SU-DHL-6 (cell line): ENCODE results near the gene YPEL1.
"Not testable (repeated sequence)": the region's sequence is repeated elsewhere in the genome, so short reads cannot be mapped to it uniquely, and the experiment has no call there.

ENCODE experiments used
- H2AFZ ChIP-seq: fragments of 200-600 bp; sonication (generic); 2 replicates; pipeline ENCODE4 v1.6.1; 2014; ENCODE audit warnings: low read depth, mild to moderate bottlenecking, moderate library complexity, mixed read lengths, antibody characterized with exemption, low read length; ENCODE audit not compliant: severe bottlenecking
- H3F3A ChIP-seq: fragments of 200-600 bp; shearing (Covaris generic); 2 replicates; pipeline ENCODE4 v1.6.0; 2016; ENCODE audit warnings: antibody characterized with exemption, mild to moderate bottlenecking; ENCODE audit not compliant: insufficient read depth
- H3K27ac ChIP-seq: fragments of 200-600 bp; sonication (generic); 2 replicates; pipeline ENCODE4 v1.5.1; 2016; ENCODE audit warnings: low read depth, mild to moderate bottlenecking, low read length, moderate library complexity, mixed read lengths
- H3K27me3 ChIP-seq: fragments of 200-600 bp; sonication (generic), shearing (Covaris generic); 2 replicates; pipeline ENCODE4 v1.6.0; 2014; ENCODE audit warnings: mild to moderate bottlenecking, low read length
- H3K36me3 ChIP-seq: fragments of 200-600 bp; sonication (generic); 2 replicates; pipeline ENCODE4 v1.6.1; 2014; ENCODE audit warnings: mild to moderate bottlenecking, low read length, mixed read lengths
- H3K4me2 ChIP-seq: fragments of 300-600, 200-600 bp; shearing (Covaris generic), sonication (generic); 2 replicates; pipeline ENCODE4 v1.6.0; 2014; ENCODE audit warnings: low read length, low read depth, mild to moderate bottlenecking; ENCODE audit not compliant: poor library complexity, severe bottlenecking
- H3K4me3 ChIP-seq: fragments of 200-600 bp; sonication (generic); 2 replicates; pipeline ENCODE4 v1.5.1; 2014; ENCODE audit warnings: antibody characterized with exemption, low read length, mild to moderate bottlenecking, mixed read lengths; ENCODE audit not compliant: insufficient read depth, poor library complexity, severe bottlenecking
- H3K79me2 ChIP-seq: fragments of 200-600 bp; sonication (generic); 2 replicates; pipeline ENCODE4 v1.6.1; 2014; ENCODE audit warnings: mild to moderate bottlenecking, low read length, moderate library complexity; ENCODE audit not compliant: insufficient read depth
- H3K9ac ChIP-seq: fragments of 200-600 bp; sonication (generic); 2 replicates; pipeline ENCODE4 v1.7.0; 2014; ENCODE audit warnings: mild to moderate bottlenecking, low read length
- H3K9me2 ChIP-seq: fragments of 200-600 bp; sonication (generic); replicated peaks from 2 replicates; pipeline ENCODE4 v1.6.1; 2014; ENCODE audit warnings: low read length; ENCODE audit not compliant: insufficient read depth
- H3K9me3 ChIP-seq: fragments of 200-600 bp; sonication (generic); 2 replicates; pipeline ENCODE4 v1.6.1; 2014; ENCODE audit warnings: low read length, mixed read lengths; ENCODE audit not compliant: insufficient read depth
- H4K20me1 ChIP-seq: fragments of 200-600 bp; sonication (generic); 2 replicates; pipeline ENCODE4 v1.6.1; 2014; ENCODE audit warnings: low read depth, mild to moderate bottlenecking, antibody characterized with exemption, low read length, moderate library complexity, mixed read lengths
- EZH2phosphoT487 ChIP-seq: fragments of 200-600 bp; sonication (generic), shearing (Covaris generic); conservative IDR thresholded peaks from 2 replicates; pipeline ENCODE4 v1.6.1; 2018; ENCODE audit warnings: mild to moderate bottlenecking, antibody characterized with exemption, low read length, moderate library complexity, mixed read lengths
- TF ChIP-seq, protein P1 (sequence below): fragments of 200-600 bp; sonication (generic); IDR thresholded peaks from one replicate; pipeline ENCODE4 v1.5.1; 2017; ENCODE audit warnings: antibody characterized with exemption, mild to moderate bottlenecking, low read length, moderate library complexity; ENCODE audit not compliant: insufficient read depth, poor library complexity, severe bottlenecking

YPEL1 gene

DNA sequence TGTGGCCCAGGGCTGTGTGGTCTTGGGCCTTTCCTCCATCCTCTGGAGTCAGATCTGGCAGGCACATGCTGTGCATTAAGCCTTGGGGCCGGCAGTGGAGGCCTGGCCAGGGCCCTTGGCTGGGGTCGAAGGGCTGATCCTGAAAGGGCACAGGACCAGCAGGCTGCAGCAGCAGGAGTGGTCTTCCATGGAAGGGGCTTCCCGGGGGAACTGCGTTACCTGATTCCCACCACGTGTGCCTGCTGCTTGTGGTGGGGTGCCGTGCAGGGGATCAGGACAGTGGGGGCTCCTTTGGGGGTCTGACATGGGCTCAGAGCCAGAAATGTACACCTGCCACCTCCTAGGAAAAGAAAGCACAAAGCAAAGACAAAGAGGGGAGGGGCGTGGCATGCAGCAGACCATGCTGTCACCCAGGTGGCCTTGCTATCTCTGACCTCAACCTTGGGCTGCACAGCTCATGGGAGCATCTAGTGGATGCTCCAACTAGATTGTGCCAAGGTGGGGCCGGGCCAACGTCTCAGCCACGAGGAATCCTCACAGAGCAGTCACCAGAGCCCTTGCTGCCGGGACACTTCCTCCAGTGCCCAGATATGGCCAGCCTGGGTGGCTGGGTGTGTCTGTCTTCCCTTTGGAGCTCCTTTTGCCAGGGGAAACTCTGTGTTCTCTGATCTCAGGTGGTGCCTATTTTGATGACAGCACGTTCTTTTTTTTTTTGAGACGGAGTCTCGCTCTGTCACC, 17.9 kb upstream of the YPEL1 start:
- Histone ChIP-seq H3F3A (no peaks in the 10 kb centered on the region), H3K9me2 (no peaks in the 10 kb centered on the region), H3K36me3 (no peaks in the 10 kb centered on the region), H3K4me3 (no peak overlapping the region), H3K4me2 (no peak overlapping the region), H4K20me1 (no peaks in the 10 kb centered on the region), H3K79me2 (no peaks in the 10 kb centered on the region), H2AFZ (no peak overlapping the region), H3K9ac (no peak overlapping the region), H3K27ac (no peak overlapping the region), H3K27me3 (no peaks in the 10 kb centered on the region), H3K9me3 (no peaks in the 10 kb centered on the region)
- no peak for TF ChIP-seq EZH2phosphoT487
- TF ChIP-seq, protein P1, sequence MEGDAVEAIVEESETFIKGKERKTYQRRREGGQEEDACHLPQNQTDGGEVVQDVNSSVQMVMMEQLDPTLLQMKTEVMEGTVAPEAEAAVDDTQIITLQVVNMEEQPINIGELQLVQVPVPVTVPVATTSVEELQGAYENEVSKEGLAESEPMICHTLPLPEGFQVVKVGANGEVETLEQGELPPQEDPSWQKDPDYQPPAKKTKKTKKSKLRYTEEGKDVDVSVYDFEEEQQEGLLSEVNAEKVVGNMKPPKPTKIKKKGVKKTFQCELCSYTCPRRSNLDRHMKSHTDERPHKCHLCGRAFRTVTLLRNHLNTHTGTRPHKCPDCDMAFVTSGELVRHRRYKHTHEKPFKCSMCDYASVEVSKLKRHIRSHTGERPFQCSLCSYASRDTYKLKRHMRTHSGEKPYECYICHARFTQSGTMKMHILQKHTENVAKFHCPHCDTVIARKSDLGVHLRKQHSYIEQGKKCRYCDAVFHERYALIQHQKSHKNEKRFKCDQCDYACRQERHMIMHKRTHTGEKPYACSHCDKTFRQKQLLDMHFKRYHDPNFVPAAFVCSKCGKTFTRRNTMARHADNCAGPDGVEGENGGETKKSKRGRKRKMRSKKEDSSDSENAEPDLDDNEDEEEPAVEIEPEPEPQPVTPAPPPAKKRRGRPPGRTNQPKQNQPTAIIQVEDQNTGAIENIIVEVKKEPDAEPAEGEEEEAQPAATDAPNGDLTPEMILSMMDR, result no peak

DNA sequence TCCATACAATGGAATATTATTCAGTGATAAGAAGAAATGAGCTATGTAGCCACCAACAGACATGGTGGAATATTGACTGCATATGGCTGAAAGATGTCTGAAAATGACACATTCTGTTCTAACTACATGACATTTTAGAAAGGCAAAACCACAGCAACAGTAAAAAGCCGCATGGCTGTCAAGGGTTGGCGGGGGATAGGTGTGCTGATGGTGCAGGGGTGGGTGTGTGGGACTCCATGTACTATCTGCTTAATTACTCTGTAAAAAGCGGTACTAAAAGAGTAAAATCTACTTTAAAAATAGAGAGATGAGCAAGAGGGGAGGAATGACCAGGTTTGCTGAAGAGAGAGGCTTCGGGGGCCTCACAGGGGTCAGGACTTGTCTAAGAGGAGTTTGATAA, 16.7 kb upstream of the YPEL1 start:
- Histone ChIP-seq H3K4me2 (no peak overlapping the region), H2AFZ (no peak overlapping the region), H3K9me2 (no peaks in the 10 kb centered on the region)

DNA sequence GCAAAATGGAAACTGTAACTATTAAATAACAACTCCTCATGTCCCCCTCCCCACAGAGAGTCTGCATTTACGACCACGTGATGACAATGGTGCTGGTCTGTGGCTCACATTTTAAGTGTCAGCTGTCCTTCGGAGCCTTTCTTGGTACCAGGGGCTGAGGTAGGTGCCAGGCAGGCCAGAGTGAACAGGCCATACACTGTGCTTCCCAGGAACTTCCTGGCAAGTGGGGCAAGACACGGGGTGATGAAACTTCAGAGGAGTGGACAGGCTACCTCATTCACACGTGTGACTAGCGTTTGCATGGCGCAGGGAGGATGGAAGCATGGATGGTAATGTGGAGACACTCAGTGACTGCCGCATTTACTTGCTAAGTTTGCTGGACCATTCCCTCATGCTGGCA, 10.4 kb upstream of the YPEL1 start:
- Histone ChIP-seq H3K9me2 (no peaks in the 10 kb centered on the region), H4K20me1 (no peaks in the 10 kb centered on the region), H3K9ac (no peak overlapping the region), H3K4me3 (no peak overlapping the region), H3K27me3 (no peaks in the 10 kb centered on the region), H3K9me3 (no peaks in the 10 kb centered on the region), H3F3A (no peaks in the 10 kb centered on the region), H3K27ac (no peak overlapping the region), H3K79me2 (no peaks in the 10 kb centered on the region), H3K4me2 (no peak overlapping the region), H2AFZ (no peak overlapping the region), H3K36me3 (no peaks in the 10 kb centered on the region)
- TF ChIP-seq, protein P1, result no peak
- TF ChIP-seq EZH2phosphoT487, result no peak

More for the DNA sequence above, 16.7 kb upstream of the YPEL1 start:
- Histone ChIP-seq H3K9me3 (no peaks in the 10 kb centered on the region), H3K9ac (no peak overlapping the region), H4K20me1 (no peaks in the 10 kb centered on the region), H3F3A (no peaks in the 10 kb centered on the region), H3K4me3 (no peak overlapping the region), H3K27me3 (no peaks in the 10 kb centered on the region), H3K79me2 (no peaks in the 10 kb centered on the region), H3K27ac (no peak overlapping the region), H3K36me3 (no peaks in the 10 kb centered on the region)
- no peak for TF ChIP-seq EZH2phosphoT487
- TF ChIP-seq, protein P1, result no peak

DNA sequence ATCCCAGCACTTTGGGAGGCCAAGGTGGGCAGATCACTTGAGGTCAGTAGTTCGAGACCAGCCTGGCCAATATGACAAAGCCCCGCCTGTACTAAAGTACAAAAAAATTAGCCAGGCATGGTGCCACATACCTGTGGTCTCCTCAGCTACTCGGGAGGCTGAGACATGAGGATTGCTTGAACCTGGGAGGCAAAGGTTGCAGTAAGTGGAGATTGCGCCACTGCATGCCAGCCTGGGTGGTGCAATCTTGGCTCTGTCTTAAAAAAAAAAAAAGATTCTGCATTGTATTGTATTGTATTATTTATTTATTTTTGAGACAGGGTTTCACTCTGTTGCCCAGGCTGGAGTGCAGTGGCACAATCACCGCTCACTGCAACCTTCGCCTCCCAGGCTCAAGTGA, 9.3 kb upstream of the YPEL1 start:
- H4K20me1 ChIP-seq, H3K79me2 ChIP-seq, H3K36me3 ChIP-seq, H3K9me2 ChIP-seq, H3K4me2 ChIP-seq, H3K4me3 ChIP-seq, H3K9me3 ChIP-seq, H2AFZ ChIP-seq, H3F3A ChIP-seq, H3K9ac ChIP-seq, H3K27me3 ChIP-seq, H3K27ac ChIP-seq: not testable (repeated sequence)
